ENCODE results near the gene TBC1D9B.

Gene TBC1D9B

DNA sequence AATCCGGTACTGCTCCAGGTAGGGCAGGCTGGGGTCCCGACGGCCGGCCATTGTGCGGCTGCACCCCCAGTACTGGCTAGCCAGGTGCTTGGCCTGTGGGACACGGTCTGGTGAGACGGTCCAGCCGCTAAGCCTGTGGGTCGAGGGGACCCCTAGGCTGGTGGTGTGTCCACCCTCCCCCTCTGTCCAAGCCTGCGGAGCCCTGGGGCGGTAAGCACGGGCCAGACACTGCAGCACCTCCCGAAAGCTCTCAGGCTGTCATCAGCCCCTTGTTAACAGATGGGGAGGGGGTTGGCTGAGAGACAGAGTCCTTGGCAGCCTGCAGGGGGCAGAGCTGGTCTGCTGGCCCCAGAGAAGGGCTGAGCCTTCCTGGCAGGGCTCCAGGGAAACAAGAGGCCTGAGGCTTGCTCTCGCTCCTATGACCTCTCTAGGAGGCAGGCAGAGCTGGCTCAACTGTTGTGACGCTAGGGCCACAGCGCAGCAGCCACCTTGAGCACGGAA, 37.2 kb downstream of the TBC1D9B start:
- Histone ChIP-seq H3K9me3 (ENCODE audit: control insufficient read depth in 5 of 5, low read length in 5 of 5) (no peaks in the 10 kb centered on the region), H3K4me1 (ENCODE audit: control insufficient read depth in 5 of 5, insufficient read depth in 5 of 5, low read length in 5 of 5) (peaks cover 0 to 3% (median 0%) of the 10 kb centered on the region in 5 donors), H3K27me3 (ENCODE audit: control insufficient read depth in 5 of 5, insufficient read depth in 4 of 5, low read length in 5 of 5) (no peaks in the 10 kb centered on the region), H3K27ac (ENCODE audit: low read depth, low read length) (no peak overlapping the region), H3K9ac (ENCODE audit: low read length in 5 of 5) (no peak overlapping the region), H3K36me3 (ENCODE audit: control insufficient read depth in 5 of 5, insufficient read depth in 5 of 5, low read length in 5 of 5) (peaks cover 0 to 94% (median 90%) of the 10 kb centered on the region in 5 donors), H3K4me3 (ENCODE audit: low read depth in 1 of 5, low read length in 5 of 5) (no peak overlapping the region)

DNA sequence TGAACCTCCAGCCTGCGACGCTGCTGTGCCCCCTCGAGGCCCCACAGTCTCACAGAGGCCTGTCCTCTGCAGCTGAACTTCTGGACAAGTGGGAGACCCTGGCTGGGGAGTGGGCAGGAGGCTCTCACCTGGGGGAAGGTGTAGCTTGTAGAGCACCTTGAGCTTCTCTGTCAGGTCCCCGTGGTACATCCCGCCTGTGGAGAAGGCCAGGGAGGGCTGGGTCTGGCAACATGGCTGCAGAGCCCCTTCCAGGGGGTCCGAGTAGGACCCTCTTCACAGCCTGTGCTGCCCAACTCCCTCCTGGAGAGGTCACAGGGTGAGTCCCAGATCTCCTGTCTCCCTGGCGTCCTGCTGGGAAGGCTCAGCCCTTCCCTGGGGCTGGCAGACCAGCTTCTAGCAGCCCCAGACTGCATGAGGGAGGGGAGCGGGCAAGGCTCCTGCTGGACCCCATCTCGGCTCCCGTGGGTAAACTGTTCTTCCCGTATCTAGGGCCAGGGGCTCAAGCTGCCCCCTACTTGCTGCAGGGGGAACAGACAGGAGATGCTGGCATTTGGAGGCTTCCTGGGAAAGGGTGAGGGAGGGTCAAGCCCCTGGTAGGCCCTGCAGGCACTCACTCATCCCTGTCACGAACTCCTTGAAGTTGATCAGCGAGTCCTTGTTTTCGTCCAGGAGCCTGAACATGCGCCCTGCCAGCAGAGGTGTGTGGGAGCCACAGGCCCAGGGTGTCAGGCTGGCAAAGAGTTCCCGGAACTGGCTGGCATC, 37.9 kb downstream of the TBC1D9B start:
- no peaks in the 10 kb centered on the region for H3K27me3 ChIP-seq (ENCODE audit: control insufficient read depth in 5 of 5, insufficient read depth in 4 of 5, low read length in 5 of 5)
- no peak overlapping the region for H3K9ac ChIP-seq (ENCODE audit: low read length in 5 of 5)
- H3K4me3 ChIP-seq (ENCODE audit: low read depth in 1 of 5, low read length in 5 of 5), result no peak overlapping the region
- H3K4me1 ChIP-seq (ENCODE audit: control insufficient read depth in 5 of 5, insufficient read depth in 5 of 5, low read length in 5 of 5), result peaks cover 0 to 5% (median 0%) of the 10 kb centered on the region in 5 donors
- H3K9me3 ChIP-seq (ENCODE audit: control insufficient read depth in 5 of 5, low read length in 5 of 5), result no peaks in the 10 kb centered on the region
- H3K36me3 ChIP-seq (ENCODE audit: control insufficient read depth in 5 of 5, insufficient read depth in 5 of 5, low read length in 5 of 5), result peaks cover 0 to 94% (median 89%) of the 10 kb centered on the region in 5 donors
- H3K27ac ChIP-seq (ENCODE audit: low read depth, low read length), result no peak overlapping the region

DNA sequence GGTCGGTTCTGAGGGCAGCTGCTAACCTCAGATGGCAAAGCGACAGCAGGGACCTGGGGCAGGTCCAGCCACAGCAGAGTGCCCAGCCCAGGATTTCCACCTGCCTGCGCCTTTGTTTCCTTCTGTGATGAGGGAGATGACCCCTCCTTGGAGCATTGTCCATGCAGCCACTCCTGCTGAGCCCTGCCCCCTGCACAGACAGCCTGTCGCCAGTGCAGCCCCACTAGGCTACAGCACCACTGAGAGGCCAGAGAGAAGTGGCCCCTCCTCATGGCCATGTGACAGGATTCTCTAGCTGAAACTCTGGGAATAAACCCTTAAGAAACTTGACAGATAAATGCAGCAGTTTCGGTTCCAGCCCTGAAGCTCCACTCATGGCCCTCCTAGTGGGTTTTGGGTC, 38.6 kb downstream of the TBC1D9B start:
- no peak overlapping the region for H3K4me3 ChIP-seq (ENCODE audit: low read depth in 1 of 5, low read length in 5 of 5)
- no peak overlapping the region for H3K9ac ChIP-seq (ENCODE audit: low read length in 5 of 5)
- no peak overlapping the region for H3K27ac ChIP-seq (ENCODE audit: low read depth, low read length)
- no peaks in the 10 kb centered on the region for H3K27me3 ChIP-seq (ENCODE audit: control insufficient read depth in 5 of 5, insufficient read depth in 4 of 5, low read length in 5 of 5)
- H3K9me3 ChIP-seq (ENCODE audit: control insufficient read depth in 5 of 5, low read length in 5 of 5), result no peaks in the 10 kb centered on the region
- peaks cover 0 to 93% (median 88%) of the 10 kb centered on the region in 5 donors for H3K36me3 ChIP-seq (ENCODE audit: control insufficient read depth in 5 of 5, insufficient read depth in 5 of 5, low read length in 5 of 5)
- H3K4me1 ChIP-seq (ENCODE audit: control insufficient read depth in 5 of 5, insufficient read depth in 5 of 5, low read length in 5 of 5), result peaks cover 0 to 5% (median 0%) of the 10 kb centered on the region in 5 donors

DNA sequence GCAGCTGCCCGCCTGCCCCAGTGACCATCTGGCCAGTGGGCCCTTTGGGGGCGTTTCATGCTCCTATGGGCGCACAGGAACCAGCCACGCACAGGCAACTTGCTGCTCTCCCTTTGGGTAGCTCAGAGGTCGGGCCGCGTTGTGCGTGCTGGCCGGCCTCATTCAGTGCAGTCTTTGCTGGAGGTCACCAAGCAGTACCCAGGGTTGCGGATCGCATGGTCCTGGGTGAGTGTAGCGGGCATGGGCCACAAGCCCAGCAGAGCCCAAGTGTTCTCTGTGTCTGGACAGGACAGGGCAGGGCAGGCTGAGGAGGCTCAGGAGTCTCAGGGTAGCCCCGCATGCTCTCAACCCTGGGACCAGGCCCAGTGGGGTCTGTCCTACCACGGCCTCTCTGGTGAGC, 39.2 kb downstream of the TBC1D9B start:
- no peak overlapping the region for H3K4me3 ChIP-seq (ENCODE audit: low read depth in 1 of 5, low read length in 5 of 5)
- no peaks in the 10 kb centered on the region for H3K27me3 ChIP-seq (ENCODE audit: control insufficient read depth in 5 of 5, insufficient read depth in 4 of 5, low read length in 5 of 5)
- no peaks in the 10 kb centered on the region for H3K9me3 ChIP-seq (ENCODE audit: control insufficient read depth in 5 of 5, low read length in 5 of 5)
- H3K36me3 ChIP-seq (ENCODE audit: control insufficient read depth in 5 of 5, insufficient read depth in 5 of 5, low read length in 5 of 5), result peaks cover 0 to 93% (median 88%) of the 10 kb centered on the region in 5 donors
- H3K9ac ChIP-seq (ENCODE audit: low read length in 5 of 5), result no peak overlapping the region
- peaks cover 0 to 5% (median 0%) of the 10 kb centered on the region in 5 donors for H3K4me1 ChIP-seq (ENCODE audit: control insufficient read depth in 5 of 5, insufficient read depth in 5 of 5, low read length in 5 of 5)
- no peak overlapping the region for H3K27ac ChIP-seq (ENCODE audit: low read depth, low read length)

DNA sequence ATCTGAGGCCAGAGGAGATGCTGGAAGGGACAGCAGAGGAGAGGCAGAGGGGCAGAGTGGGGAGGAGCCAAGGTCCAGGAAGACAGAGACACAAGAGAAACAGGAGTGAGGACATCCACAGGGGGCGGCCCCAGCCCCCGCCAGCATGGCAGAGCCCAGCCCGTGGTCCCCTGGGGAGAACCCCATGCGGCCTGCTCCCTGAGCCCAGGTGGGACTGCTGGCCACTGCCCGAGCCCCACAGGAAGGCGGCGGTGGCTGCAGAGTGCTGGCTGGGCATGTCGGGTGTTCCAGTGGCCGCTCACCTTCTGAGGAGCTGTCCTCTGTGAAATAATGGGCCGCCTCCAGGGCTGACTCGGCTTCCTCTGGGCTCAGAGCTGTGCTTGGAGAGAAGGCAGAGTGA, 40.2 kb downstream of the TBC1D9B start:
- Histone ChIP-seq H3K4me1 (ENCODE audit: control insufficient read depth in 5 of 5, insufficient read depth in 5 of 5, low read length in 5 of 5) (peaks cover 0 to 5% (median 0%) of the 10 kb centered on the region in 5 donors), H3K4me3 (ENCODE audit: low read depth in 1 of 5, low read length in 5 of 5) (no peak overlapping the region), H3K36me3 (ENCODE audit: control insufficient read depth in 5 of 5, insufficient read depth in 5 of 5, low read length in 5 of 5) (peaks cover 0 to 93% (median 88%) of the 10 kb centered on the region in 5 donors), H3K27me3 (ENCODE audit: control insufficient read depth in 5 of 5, insufficient read depth in 4 of 5, low read length in 5 of 5) (no peaks in the 10 kb centered on the region), H3K9me3 (ENCODE audit: control insufficient read depth in 5 of 5, low read length in 5 of 5) (peaks cover 0 to 2% (median 0%) of the 10 kb centered on the region in 5 donors), H3K27ac (ENCODE audit: low read depth, low read length) (no peak overlapping the region), H3K9ac (ENCODE audit: low read length in 5 of 5) (no peak overlapping the region)

DNA sequence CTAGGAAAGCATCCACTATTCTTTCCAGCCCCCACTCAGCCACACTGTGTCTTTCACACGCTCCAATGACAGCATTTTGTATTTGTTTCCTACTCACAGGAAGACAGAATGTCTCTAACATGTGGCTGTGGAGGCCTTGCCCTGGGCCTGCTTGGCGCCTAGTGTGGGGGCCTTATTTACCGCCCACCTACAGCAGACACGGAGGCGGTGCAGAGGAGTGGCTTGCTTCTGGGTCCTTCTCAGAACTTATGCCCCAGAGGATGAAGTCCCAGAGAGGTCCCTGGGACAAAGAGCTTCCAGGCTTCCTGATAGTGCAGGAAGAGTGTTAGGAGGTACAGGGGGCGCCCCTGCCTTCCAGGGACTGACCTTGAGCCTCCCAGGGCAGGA, 40.6 kb downstream of the TBC1D9B start:
- Histone ChIP-seq H3K27me3 (ENCODE audit: control insufficient read depth in 5 of 5, insufficient read depth in 4 of 5, low read length in 5 of 5) (no peaks in the 10 kb centered on the region), H3K9ac (ENCODE audit: low read length in 5 of 5) (no peak overlapping the region), H3K4me3 (ENCODE audit: low read depth in 1 of 5, low read length in 5 of 5) (no peak overlapping the region), H3K9me3 (ENCODE audit: control insufficient read depth in 5 of 5, low read length in 5 of 5) (peaks cover 0 to 6% (median 4%) of the 10 kb centered on the region in 5 donors), H3K27ac (ENCODE audit: low read depth, low read length) (no peak overlapping the region), H3K36me3 (ENCODE audit: control insufficient read depth in 5 of 5, insufficient read depth in 5 of 5, low read length in 5 of 5) (peaks cover 0 to 93% (median 87%) of the 10 kb centered on the region in 5 donors), H3K4me1 (ENCODE audit: control insufficient read depth in 5 of 5, insufficient read depth in 5 of 5, low read length in 5 of 5) (peaks cover 0 to 5% (median 0%) of the 10 kb centered on the region in 5 donors)

DNA sequence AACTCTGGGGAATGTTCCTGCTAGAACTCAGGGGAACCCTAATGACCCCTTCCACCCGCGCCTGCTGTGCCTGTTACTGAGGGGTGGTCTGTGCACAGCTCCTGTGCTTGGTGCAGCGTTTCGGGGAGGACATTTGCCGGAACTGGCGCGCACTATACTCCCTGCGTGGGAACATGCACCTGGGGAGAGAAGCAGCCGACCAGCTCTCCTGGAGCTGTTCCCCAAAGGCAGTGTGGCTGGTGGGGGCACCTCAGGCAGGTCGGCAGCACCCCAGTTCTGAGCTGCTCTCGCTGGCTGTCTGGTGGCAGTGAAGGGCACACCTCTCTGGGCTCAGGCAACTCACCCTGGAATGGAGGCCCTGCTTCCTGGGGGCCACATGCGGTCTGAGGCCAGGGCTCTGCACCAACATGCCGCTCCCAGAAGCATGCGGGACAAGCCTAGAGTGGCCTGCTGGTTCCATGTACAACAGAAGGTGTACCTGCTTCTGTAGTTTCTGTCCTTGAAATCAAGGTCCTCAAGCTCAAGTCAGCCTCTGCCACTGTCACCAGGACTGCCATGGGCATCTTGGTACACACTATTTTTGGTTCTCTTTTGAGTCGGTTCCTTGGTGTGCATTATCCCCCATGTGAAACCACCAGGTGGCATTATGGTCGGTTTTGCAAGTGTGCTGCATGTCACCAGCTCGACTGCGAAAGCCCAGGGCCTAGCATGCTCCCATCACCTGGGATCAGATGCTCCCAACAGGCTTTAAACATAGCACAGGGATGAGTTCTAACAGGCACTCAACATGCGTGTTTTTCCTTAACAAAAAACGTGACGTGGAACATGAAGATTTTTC, 41.2 kb downstream of the TBC1D9B start:
- Histone ChIP-seq H3K4me1 (ENCODE audit: control insufficient read depth in 5 of 5, insufficient read depth in 5 of 5, low read length in 5 of 5) (peaks cover 0 to 5% (median 0%) of the 10 kb centered on the region in 5 donors), H3K9ac (ENCODE audit: low read length in 5 of 5) (no peak overlapping the region), H3K36me3 (ENCODE audit: control insufficient read depth in 5 of 5, insufficient read depth in 5 of 5, low read length in 5 of 5) (peaks cover 0 to 93% (median 87%) of the 10 kb centered on the region in 5 donors), H3K4me3 (ENCODE audit: low read depth in 1 of 5, low read length in 5 of 5) (no peak overlapping the region), H3K27ac (ENCODE audit: low read depth, low read length) (no peak overlapping the region), H3K27me3 (ENCODE audit: control insufficient read depth in 5 of 5, insufficient read depth in 4 of 5, low read length in 5 of 5) (no peaks in the 10 kb centered on the region), H3K9me3 (ENCODE audit: control insufficient read depth in 5 of 5, low read length in 5 of 5) (peaks cover 0 to 7% (median 5%) of the 10 kb centered on the region in 5 donors)

DNA sequence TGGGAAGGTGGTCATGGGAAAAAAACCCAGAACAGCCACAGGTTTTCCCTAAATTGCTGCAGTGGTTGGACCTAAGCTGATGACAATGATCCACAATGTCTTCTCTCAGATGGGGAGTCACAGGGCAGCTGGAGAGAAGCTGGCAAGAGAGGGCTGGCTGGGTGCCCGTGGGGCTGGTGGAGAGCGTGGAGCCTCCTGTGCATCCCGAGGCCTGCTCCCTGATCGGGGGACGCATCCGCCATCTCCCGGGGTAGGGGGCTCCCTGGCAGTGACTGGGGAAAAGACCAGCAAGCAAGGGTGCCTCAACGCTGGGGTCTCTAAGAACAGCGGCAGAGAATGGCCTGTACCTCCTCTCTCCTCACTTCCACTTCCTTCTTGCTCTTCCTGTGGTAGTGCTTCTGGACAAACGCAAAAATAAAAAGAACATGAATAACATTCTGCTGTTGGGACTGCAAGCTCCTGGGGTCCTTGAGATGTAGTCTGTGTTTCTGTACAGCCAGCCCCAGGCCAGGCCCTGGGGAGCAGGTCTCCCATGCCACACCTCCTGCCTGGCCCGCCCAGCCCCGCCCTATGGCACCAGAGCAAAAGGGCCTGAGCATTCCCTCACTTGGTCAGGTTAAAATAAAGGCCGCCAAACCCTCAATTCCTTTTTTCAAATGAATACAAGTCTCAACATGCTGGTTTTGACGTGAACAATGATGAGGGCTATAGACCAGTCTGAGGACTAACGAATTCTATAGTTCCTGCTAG, 42.0 kb downstream of the TBC1D9B start:
- Histone ChIP-seq H3K27me3 (ENCODE audit: control insufficient read depth in 5 of 5, insufficient read depth in 4 of 5, low read length in 5 of 5) (no peaks in the 10 kb centered on the region), H3K36me3 (ENCODE audit: control insufficient read depth in 5 of 5, insufficient read depth in 5 of 5, low read length in 5 of 5) (peaks cover 0 to 85% (median 79%) of the 10 kb centered on the region in 5 donors), H3K4me1 (ENCODE audit: control insufficient read depth in 5 of 5, insufficient read depth in 5 of 5, low read length in 5 of 5) (peaks cover 0 to 5% (median 0%) of the 10 kb centered on the region in 5 donors), H3K9me3 (ENCODE audit: control insufficient read depth in 5 of 5, low read length in 5 of 5) (peaks cover 0 to 7% (median 5%) of the 10 kb centered on the region in 5 donors), H3K9ac (ENCODE audit: low read length in 5 of 5) (no peak overlapping the region), H3K4me3 (ENCODE audit: low read depth in 1 of 5, low read length in 5 of 5) (no peak overlapping the region), H3K27ac (ENCODE audit: low read depth, low read length) (no peak overlapping the region)

DNA sequence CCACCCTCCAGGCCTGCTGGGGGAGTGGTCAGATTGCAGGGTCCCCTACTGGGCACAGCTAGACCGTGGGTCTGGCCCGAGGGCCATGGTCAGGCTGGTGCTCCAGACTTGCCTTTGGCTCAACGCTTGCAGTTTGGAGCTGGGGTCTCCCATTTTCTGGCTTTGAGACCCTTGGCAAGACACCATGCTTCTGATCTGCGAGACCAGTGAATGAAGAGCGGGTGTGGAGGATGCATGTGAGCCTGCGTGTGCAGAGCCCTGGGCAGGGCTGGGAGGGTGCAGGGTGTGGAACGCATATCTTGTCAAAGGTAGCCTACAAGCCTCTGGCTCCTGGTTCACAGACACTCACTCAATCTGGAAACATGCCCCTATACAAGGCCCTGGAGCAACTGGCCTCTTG, 43.0 kb downstream of the TBC1D9B start:
- Histone ChIP-seq H3K36me3 (ENCODE audit: control insufficient read depth in 5 of 5, insufficient read depth in 5 of 5, low read length in 5 of 5) (peaks cover 0 to 75% (median 69%) of the 10 kb centered on the region in 5 donors), H3K27me3 (ENCODE audit: control insufficient read depth in 5 of 5, insufficient read depth in 4 of 5, low read length in 5 of 5) (no peaks in the 10 kb centered on the region), H3K4me1 (ENCODE audit: control insufficient read depth in 5 of 5, insufficient read depth in 5 of 5, low read length in 5 of 5) (peaks cover 0 to 9% (median 4%) of the 10 kb centered on the region in 5 donors), H3K4me3 (ENCODE audit: low read depth in 1 of 5, low read length in 5 of 5) (no peak overlapping the region), H3K27ac (ENCODE audit: low read depth, low read length) (no peak overlapping the region), H3K9ac (ENCODE audit: low read length in 5 of 5) (no peak overlapping the region), H3K9me3 (ENCODE audit: control insufficient read depth in 5 of 5, low read length in 5 of 5) (peaks cover 0 to 7% (median 5%) of the 10 kb centered on the region in 5 donors)
